CD14-positive monocyte (primary cell): Measurements from ENCODE around the gene IFNG-AS1. TPM values are rescaled to one million over a fixed set of nuclear protein-coding genes. Genes with fewer than 3 reads are reported as not detected.

Experiments used
- DNase-seq, 3 donors: peaks; one replicate each; pipeline ENCODE4 v3.0.0-alpha.2; 2011 to 2022
- H2AFZ ChIP-seq: 2 replicates; pipeline ENCODE4 v1.6.0; 2012; ENCODE audit warnings: mild to moderate bottlenecking, low read depth, low read length, inconsistent platforms; ENCODE audit not compliant: insufficient read depth, poor library complexity, severe bottlenecking
- H3K27ac ChIP-seq, 2 donors: 1 replicate in 1 of 2; 2 replicates in 1 of 2; pipeline ENCODE4 v1.5.1; 2012 to 2013; ENCODE audit warnings: low read length in 2 of 2, control low read depth in 1 of 2, inconsistent platforms in 1 of 2, low read depth in 1 of 2, mild to moderate bottlenecking in 1 of 2
- H3K27me3 ChIP-seq, 2 donors: one replicate each; pipeline versions ENCODE4 v1.6.0 to v1.6.1; 2011 to 2013; ENCODE audit warnings: low read length in 2 of 2; ENCODE audit not compliant: control insufficient read depth in 2 of 2, insufficient read depth in 2 of 2
- H3K36me3 ChIP-seq, 2 donors: replicated peaks in 1 of 2; 1 replicate in 1 of 2; 2 replicates in 1 of 2; pipeline versions ENCODE4 v1.5.1 to v1.6.1; 2012 to 2013; ENCODE audit warnings: low read length in 2 of 2, control low read depth in 1 of 2, inconsistent platforms in 1 of 2, mild to moderate bottlenecking in 1 of 2; ENCODE audit not compliant: insufficient read depth in 2 of 2, control insufficient read depth in 1 of 2
- H3K4me1 ChIP-seq, 2 donors: 1 replicate in 1 of 2; 2 replicates in 1 of 2; pipeline versions ENCODE4 v1.5.1 to v1.6.1; 2012 to 2013; ENCODE audit warnings: low read length in 2 of 2, control low read depth in 1 of 2, inconsistent platforms in 1 of 2, mild to moderate bottlenecking in 1 of 2, moderate library complexity in 1 of 2; ENCODE audit not compliant: insufficient read depth in 2 of 2, control insufficient read depth in 1 of 2
- H3K4me2 ChIP-seq: replicated peaks from 2 replicates; pipeline ENCODE3; 2012; ENCODE audit warnings: low read length, moderate library complexity, mild to moderate bottlenecking; ENCODE audit not compliant: poor library complexity, severe bottlenecking; ENCODE audit errors: extremely low read depth
- H3K4me3 ChIP-seq, 3 experiments: fragments of 200-600 bp in 1 of 3; sonication (generic) in 1 of 3; replicated peaks in 1 of 3; 1 replicate in 2 of 3; 2 replicates in 1 of 3; pipeline ENCODE4 v1.5.1; 2011 to 2013; ENCODE audit warnings: low read length in 3 of 3, mild to moderate bottlenecking in 3 of 3, control low read depth in 2 of 3, low read depth in 2 of 3, inconsistent platforms in 1 of 3, moderate library complexity in 1 of 3
- H3K79me2 ChIP-seq: 2 replicates; pipeline ENCODE4 v1.6.0; 2012; ENCODE audit warnings: mild to moderate bottlenecking, control low read depth, inconsistent platforms, low read length, moderate library complexity; ENCODE audit not compliant: insufficient read depth
- H3K9ac ChIP-seq: 2 replicates; pipeline ENCODE4 v1.6.0; 2017; ENCODE audit warnings: low read length, mild to moderate bottlenecking; ENCODE audit not compliant: insufficient read depth, poor library complexity, severe bottlenecking
- H3K9me3 ChIP-seq, 2 donors: replicated peaks in 1 of 2; 1 replicate in 1 of 2; 2 replicates in 1 of 2; pipeline versions ENCODE4 v1.5.1 to v1.6.1; 2012 to 2013; ENCODE audit warnings: low read length in 2 of 2, control low read depth in 1 of 2; ENCODE audit not compliant: control insufficient read depth in 1 of 2, insufficient read depth in 1 of 2
- H4K20me1 ChIP-seq: 2 replicates; pipeline ENCODE4 v1.6.0; 2012; ENCODE audit warnings: mild to moderate bottlenecking, low read length, control low read depth, moderate library complexity; ENCODE audit not compliant: insufficient read depth
- H3K27ac Mint-ChIP-seq, 7 donors: one replicate each; pipeline ENCODE4 v1.8.0; 2020; ENCODE audit warnings: mild to moderate bottlenecking in 7 of 7, mixed read lengths in 7 of 7, moderate library complexity in 6 of 7, inconsistent platforms in 2 of 7
- H3K27me3 Mint-ChIP-seq, 3 donors: one replicate each; pipeline ENCODE4 v1.8.0; 2021 to 2022; ENCODE audit warnings: low read depth in 3 of 3, mild to moderate bottlenecking in 3 of 3, mixed read lengths in 3 of 3, moderate library complexity in 3 of 3, inconsistent platforms in 1 of 3
- H3K36me3 Mint-ChIP-seq, 2 donors: one replicate each; pipeline ENCODE4 v1.8.0; 2020; ENCODE audit warnings: mixed read lengths in 2 of 2, inconsistent platforms in 1 of 2, mild to moderate bottlenecking in 1 of 2
- H3K4me1 Mint-ChIP-seq: one replicate; pipeline ENCODE4 v1.8.0; 2020; ENCODE audit warnings: mild to moderate bottlenecking, mixed read lengths
- H3K4me3 Mint-ChIP-seq, 2 donors: one replicate each; pipeline ENCODE4 v1.8.0; 2020; ENCODE audit warnings: mild to moderate bottlenecking in 2 of 2, mixed read lengths in 2 of 2, moderate library complexity in 1 of 2
- H3K9me3 Mint-ChIP-seq, 7 donors: one replicate each; pipeline ENCODE4 v1.8.0; 2020 to 2022; ENCODE audit warnings: mixed read lengths in 7 of 7, mild to moderate bottlenecking in 6 of 7, moderate library complexity in 6 of 7, inconsistent platforms in 2 of 7
- intact Hi-C, 2 donors: fragments of 100-400 bp; cut with micrococcal nuclease; formaldehyde crosslinking; loops; one replicate each; pipeline versions ENCODE4 v1.15.0 to v1.15.1; 2023
- polyA plus RNA-seq, 3 donors: library from polyadenylated mRNA; depleted of rRNA in 1 of 3; unstranded in 2 of 3; stranded (reverse) in 1 of 3; fragments of 300-500 nt in 2 of 3; fragments of >200 nt in 1 of 3; fragmentation: Illumina TruSeq in 2 of 3; gene quantifications; 1 replicate in 2 of 3; 2 replicates in 1 of 3; pipeline ENCODE4 v1.2.3, GENCODE V29; 2012 to 2021
- TF ChIP-seq, protein P1 (sequence below): fragments of 200-600 bp; IDR thresholded peaks from one replicate; pipeline ENCODE4 v1.8.0; 2022; ENCODE audit warnings: antibody characterized with exemption, mild to moderate bottlenecking

IFNG-AS1 gene
- polyA plus RNA-seq, 3 donors, result not detected

GRCh38 chr12:67998379-67998778 is 9.1 kb downstream of the IFNG-AS1 start:
- intact Hi-C loops, result no loop called here
- H3K4me2 ChIP-seq, result no peak overlapping the region
- H3K27ac Mint-ChIP-seq, result no peak overlapping the region
- no peaks in the 10 kb centered on the region for H3K9me3 ChIP-seq
- H3K27me3 Mint-ChIP-seq, result peaks cover 0 to 3% (median 2%) of the 10 kb centered on the region in 3 donors
- H3K27me3 ChIP-seq, result no peaks in the 10 kb centered on the region
- no peak overlapping the region for H2AFZ ChIP-seq
- no peak overlapping the region for H3K4me3 ChIP-seq
- no peaks in the 10 kb centered on the region for H3K4me1 ChIP-seq
- TF ChIP-seq, protein P1, sequence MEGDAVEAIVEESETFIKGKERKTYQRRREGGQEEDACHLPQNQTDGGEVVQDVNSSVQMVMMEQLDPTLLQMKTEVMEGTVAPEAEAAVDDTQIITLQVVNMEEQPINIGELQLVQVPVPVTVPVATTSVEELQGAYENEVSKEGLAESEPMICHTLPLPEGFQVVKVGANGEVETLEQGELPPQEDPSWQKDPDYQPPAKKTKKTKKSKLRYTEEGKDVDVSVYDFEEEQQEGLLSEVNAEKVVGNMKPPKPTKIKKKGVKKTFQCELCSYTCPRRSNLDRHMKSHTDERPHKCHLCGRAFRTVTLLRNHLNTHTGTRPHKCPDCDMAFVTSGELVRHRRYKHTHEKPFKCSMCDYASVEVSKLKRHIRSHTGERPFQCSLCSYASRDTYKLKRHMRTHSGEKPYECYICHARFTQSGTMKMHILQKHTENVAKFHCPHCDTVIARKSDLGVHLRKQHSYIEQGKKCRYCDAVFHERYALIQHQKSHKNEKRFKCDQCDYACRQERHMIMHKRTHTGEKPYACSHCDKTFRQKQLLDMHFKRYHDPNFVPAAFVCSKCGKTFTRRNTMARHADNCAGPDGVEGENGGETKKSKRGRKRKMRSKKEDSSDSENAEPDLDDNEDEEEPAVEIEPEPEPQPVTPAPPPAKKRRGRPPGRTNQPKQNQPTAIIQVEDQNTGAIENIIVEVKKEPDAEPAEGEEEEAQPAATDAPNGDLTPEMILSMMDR, result no peak
- peaks cover 0 to 2% (median 0%) of the 10 kb centered on the region in 7 donors for H3K9me3 Mint-ChIP-seq
- H3K4me1 Mint-ChIP-seq, result no peaks in the 10 kb centered on the region
- H3K4me3 Mint-ChIP-seq, result no peak overlapping the region
- no peaks in the 10 kb centered on the region for H3K36me3 Mint-ChIP-seq
- no peaks in the 10 kb centered on the region for H3K36me3 ChIP-seq
- no peaks in the 10 kb centered on the region for H3K79me2 ChIP-seq
- no peaks in the 10 kb centered on the region for H4K20me1 ChIP-seq
- H3K27ac ChIP-seq, result no peak overlapping the region
- no peak for DNase-seq
- H3K9ac ChIP-seq, result no peak overlapping the region

GRCh38 chr12:67999244-67999643 is 10.0 kb downstream of the IFNG-AS1 start:
- no peak for DNase-seq
- H3K9me3 ChIP-seq, result no peaks in the 10 kb centered on the region
- Mint-ChIP-seq H3K27ac (no peak overlapping the region), H3K4me1 (no peaks in the 10 kb centered on the region), H3K4me3 (no peak overlapping the region), H3K36me3 (no peaks in the 10 kb centered on the region), H3K9me3 (peaks cover 0 to 3% (median 0%) of the 10 kb centered on the region in 7 donors), H3K27me3 (peaks cover under 1 to 3% (median 2%) of the 10 kb centered on the region in 3 donors)
- no peak overlapping the region for H3K27ac ChIP-seq
- H3K4me1 ChIP-seq, result no peaks in the 10 kb centered on the region
- no peaks in the 10 kb centered on the region for H3K27me3 ChIP-seq
- H3K4me3 ChIP-seq, result no peak overlapping the region
- H3K4me2 ChIP-seq, result no peak overlapping the region
- H3K9ac ChIP-seq, result no peak overlapping the region
- no peaks in the 10 kb centered on the region for H3K79me2 ChIP-seq
- no peaks in the 10 kb centered on the region for H3K36me3 ChIP-seq
- no peak overlapping the region for H2AFZ ChIP-seq
- TF ChIP-seq, protein P1, result no peak
- H4K20me1 ChIP-seq, result no peaks in the 10 kb centered on the region
- intact Hi-C loops, result no loop called here
